Measurements from ENCODE around the gene SLC35B2.

Gene SLC35B2

DNA sequence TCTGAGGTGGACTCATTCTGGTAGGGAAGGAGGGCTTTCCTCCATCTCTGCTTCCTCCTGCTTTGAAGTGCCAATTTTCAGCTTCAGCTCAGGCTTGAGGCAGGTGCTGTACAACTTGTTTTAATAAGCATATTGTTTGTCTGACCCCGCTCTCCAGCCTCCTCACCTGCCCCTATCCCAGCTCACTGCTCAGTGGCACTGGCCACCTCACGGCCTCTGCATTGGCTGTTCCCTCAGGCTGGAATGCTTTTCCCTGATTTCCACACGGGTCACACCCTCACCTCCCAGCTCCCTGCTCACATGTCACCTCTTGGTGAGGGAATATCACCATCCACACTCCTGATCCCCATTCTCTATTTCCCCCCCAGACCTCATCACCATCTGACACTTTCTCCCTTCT is 41.5 kb upstream of the SLC35B2 start:
- CTCF ChIA-PET = interaction anchor here (0.7 to 5.5 kb wide), 7 partner anchors 11 to 61 kb away, joined by 3 to 60 read pairs (median 6); partner anchors contain the start of gene AARS2
- POLR2A ChIA-PET = interaction anchor here (0.6 to 2.6 kb wide), 5 partner anchors 9 to 89 kb away, joined by 3 to 13 read pairs (median 7); partner anchors contain the start of genes AARS2, CDC5L and HSP90AB1

More for the DNA sequence above, 41.5 kb upstream of the SLC35B2 start:
- Histone ChIP-seq H3K9me3 (ENCODE audit: control insufficient read depth, insufficient read depth, low read depth, low read length) (no peaks in the 10 kb centered on the region), H3K4me3 (ENCODE audit: low read depth, low read length) (no peak overlapping the region), H3K36me3 (ENCODE audit: control insufficient read depth in 2 of 2, insufficient read depth in 1 of 2, low read length in 2 of 2) (peaks cover 19 to 42% of the 10 kb centered on the region in 2 experiments), H3K27ac (ENCODE audit: extremely low read depth, low read depth, low read length) (no peak overlapping the region), H3K4me1 (ENCODE audit: control insufficient read depth, insufficient read depth, low read length) (no peaks in the 10 kb centered on the region; the same call in 1 of the 2 replicates)
- TF ChIP-seq ZNF138 (tag by site-specific recombination; IDR thresholded peaks at IDR 0.05; ENCODE audit: borderline replicate concordance) (no peak), ZNF549 (tag by site-specific recombination; IDR thresholded peaks at IDR 0.05) (no peak), ZXDB (tag by site-specific recombination; IDR thresholded peaks at IDR 0.05) (no peak), ZFP41 (tag by site-specific recombination; IDR thresholded peaks at IDR 0.05; ENCODE audit: borderline replicate concordance) (no peak), ZNF146 (tag by site-specific recombination; IDR thresholded peaks at IDR 0.05) (0 out of 2 replicates have a peak, but pooled peaks have one; percentile 2), ZEB2 (tag by site-specific recombination; IDR thresholded peaks at IDR 0.05) (no peak), ZNF747 (tag by site-specific recombination; IDR thresholded peaks at IDR 0.05) (no peak), ZSCAN30 (tag by site-specific recombination; IDR thresholded peaks at IDR 0.05) (no peak), ZNF596 (tag by site-specific recombination; IDR thresholded peaks at IDR 0.05) (no peak), ZBTB44 (tag by site-specific recombination; IDR thresholded peaks at IDR 0.05) (no peak), KLF10 (tag by site-specific recombination; IDR thresholded peaks at IDR 0.05) (no peak), ZBTB11 (tag by site-specific recombination; conservative IDR thresholded peaks at IDR 0.05; ENCODE audit: low read depth) (no peak), YY1 (tag by site-specific recombination; IDR thresholded peaks at IDR 0.05) (no peak)
- TF ChIP-seq, protein P1, sequence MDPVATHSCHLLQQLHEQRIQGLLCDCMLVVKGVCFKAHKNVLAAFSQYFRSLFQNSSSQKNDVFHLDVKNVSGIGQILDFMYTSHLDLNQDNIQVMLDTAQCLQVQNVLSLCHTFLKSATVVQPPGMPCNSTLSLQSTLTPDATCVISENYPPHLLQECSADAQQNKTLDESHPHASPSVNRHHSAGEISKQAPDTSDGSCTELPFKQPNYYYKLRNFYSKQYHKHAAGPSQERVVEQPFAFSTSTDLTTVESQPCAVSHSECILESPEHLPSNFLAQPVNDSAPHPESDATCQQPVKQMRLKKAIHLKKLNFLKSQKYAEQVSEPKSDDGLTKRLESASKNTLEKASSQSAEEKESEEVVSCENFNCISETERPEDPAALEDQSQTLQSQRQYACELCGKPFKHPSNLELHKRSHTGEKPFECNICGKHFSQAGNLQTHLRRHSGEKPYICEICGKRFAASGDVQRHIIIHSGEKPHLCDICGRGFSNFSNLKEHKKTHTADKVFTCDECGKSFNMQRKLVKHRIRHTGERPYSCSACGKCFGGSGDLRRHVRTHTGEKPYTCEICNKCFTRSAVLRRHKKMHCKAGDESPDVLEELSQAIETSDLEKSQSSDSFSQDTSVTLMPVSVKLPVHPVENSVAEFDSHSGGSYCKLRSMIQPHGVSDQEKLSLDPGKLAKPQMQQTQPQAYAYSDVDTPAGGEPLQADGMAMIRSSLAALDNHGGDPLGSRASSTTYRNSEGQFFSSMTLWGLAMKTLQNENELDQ (tag by site-specific recombination; IDR thresholded peaks at IDR 0.05; ENCODE audit: low read depth) = no peak
- TF ChIP-seq, protein P2, sequence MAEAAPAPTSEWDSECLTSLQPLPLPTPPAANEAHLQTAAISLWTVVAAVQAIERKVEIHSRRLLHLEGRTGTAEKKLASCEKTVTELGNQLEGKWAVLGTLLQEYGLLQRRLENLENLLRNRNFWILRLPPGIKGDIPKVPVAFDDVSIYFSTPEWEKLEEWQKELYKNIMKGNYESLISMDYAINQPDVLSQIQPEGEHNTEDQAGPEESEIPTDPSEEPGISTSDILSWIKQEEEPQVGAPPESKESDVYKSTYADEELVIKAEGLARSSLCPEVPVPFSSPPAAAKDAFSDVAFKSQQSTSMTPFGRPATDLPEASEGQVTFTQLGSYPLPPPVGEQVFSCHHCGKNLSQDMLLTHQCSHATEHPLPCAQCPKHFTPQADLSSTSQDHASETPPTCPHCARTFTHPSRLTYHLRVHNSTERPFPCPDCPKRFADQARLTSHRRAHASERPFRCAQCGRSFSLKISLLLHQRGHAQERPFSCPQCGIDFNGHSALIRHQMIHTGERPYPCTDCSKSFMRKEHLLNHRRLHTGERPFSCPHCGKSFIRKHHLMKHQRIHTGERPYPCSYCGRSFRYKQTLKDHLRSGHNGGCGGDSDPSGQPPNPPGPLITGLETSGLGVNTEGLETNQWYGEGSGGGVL (tag by site-specific recombination; IDR thresholded peaks at IDR 0.05) = peak; percentile 48
- TF ChIP-seq, protein P3, sequence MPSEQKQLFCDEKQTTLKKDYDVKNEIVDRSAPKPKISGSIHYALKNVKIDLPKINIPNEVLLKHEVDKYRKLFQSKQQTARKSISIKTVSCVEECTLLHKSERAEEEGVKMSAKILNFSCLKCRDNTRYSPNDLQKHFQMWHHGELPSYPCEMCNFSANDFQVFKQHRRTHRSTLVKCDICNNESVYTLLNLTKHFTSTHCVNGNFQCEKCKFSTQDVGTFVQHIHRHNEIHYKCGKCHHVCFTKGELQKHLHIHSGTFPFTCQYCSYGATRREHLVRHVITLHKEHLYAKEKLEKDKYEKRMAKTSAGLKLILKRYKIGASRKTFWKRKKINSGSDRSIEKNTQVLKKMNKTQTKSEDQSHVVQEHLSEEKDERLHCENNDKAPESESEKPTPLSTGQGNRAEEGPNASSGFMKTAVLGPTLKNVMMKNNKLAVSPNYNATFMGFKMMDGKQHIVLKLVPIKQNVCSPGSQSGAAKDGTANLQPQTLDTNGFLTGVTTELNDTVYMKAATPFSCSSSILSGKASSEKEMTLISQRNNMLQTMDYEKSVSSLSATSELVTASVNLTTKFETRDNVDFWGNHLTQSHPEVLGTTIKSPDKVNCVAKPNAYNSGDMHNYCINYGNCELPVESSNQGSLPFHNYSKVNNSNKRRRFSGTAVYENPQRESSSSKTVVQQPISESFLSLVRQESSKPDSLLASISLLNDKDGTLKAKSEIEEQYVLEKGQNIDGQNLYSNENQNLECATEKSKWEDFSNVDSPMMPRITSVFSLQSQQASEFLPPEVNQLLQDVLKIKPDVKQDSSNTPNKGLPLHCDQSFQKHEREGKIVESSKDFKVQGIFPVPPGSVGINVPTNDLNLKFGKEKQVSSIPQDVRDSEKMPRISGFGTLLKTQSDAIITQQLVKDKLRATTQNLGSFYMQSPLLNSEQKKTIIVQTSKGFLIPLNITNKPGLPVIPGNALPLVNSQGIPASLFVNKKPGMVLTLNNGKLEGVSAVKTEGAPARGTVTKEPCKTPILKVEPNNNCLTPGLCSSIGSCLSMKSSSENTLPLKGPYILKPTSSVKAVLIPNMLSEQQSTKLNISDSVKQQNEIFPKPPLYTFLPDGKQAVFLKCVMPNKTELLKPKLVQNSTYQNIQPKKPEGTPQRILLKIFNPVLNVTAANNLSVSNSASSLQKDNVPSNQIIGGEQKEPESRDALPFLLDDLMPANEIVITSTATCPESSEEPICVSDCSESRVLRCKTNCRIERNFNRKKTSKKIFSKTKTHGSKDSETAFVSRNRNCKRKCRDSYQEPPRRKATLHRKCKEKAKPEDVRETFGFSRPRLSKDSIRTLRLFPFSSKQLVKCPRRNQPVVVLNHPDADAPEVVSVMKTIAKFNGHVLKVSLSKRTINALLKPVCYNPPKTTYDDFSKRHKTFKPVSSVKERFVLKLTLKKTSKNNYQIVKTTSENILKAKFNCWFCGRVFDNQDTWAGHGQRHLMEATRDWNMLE (tag by site-specific recombination; conservative IDR thresholded peaks at IDR 0.05; ENCODE audit: low read depth) = no peak

All from HEK293 (cell line).